Effector CD8-positive, alpha-beta T cell (primary cell): Measurements from ENCODE around the gene ANKRD18A.
"Not testable (repeated sequence)": the region's sequence is repeated elsewhere in the genome, so short reads cannot be mapped to it uniquely, and the experiment has no call there.

Experiments used
- DNase-seq: peaks from one replicate; lab custom pipeline; 2025; lab: John Stamatoyannopoulos, UW

Gene ANKRD18A

DNA sequence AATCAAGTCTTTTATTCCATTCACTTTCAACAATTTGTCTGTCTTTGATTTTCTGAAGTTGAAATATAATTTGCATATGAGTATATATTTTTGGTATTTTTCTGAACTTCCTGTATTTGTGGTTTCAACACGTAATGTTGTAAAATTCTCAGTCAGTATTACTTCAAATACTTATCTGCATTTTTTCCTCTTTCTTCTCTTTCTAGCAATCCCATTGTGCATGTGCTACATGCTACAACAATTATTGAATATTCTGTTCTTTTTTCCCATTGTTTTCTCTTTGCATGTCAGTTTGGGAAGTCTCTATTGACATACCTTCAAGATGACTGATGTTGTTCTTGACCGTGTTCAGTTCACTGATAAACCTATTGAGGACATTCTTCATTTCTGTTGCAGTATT is 5.6 kb upstream of the ANKRD18A start:
- DNase-seq = no peak

DNA sequence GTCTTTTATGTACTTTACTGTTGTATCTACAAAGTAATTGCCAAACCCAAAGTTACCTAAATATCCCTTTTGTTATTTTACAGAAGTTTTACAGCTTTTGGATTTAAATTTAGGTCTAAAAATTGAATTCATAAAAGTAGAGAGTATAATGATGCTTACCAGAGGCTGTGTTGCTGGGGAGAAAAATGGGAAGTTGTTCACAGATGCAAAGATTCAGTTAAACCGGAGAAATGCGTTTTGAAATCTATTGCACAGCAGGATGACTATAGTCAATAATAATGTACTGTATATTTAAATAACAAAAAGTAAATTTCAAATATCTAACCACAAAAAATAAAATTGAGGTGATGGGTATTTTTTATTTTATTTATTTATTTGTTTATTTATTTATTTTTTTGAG is 2.6 kb upstream of the ANKRD18A start:
- no peak for DNase-seq

DNA sequence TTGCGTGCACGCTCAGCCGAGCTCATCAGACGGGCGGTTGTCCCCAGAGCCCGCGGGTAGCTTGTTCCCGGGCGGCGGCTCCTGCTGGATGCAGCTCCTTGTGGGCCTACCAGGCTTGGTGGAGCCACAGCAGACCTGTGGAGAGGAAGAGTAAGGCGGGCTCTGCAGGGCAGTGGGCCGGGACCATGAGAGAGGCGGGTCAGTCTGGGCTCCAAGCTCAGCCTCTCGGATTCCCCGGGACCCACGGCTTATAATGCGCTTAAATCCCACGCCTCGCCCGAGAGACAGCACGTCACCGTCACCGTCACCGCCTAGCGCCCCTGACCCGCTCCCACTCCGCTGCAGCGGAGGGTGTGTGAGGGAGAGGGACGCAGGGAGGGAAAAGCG is 1.9 kb upstream of the ANKRD18A start:
- DNase-seq = no peak

DNA sequence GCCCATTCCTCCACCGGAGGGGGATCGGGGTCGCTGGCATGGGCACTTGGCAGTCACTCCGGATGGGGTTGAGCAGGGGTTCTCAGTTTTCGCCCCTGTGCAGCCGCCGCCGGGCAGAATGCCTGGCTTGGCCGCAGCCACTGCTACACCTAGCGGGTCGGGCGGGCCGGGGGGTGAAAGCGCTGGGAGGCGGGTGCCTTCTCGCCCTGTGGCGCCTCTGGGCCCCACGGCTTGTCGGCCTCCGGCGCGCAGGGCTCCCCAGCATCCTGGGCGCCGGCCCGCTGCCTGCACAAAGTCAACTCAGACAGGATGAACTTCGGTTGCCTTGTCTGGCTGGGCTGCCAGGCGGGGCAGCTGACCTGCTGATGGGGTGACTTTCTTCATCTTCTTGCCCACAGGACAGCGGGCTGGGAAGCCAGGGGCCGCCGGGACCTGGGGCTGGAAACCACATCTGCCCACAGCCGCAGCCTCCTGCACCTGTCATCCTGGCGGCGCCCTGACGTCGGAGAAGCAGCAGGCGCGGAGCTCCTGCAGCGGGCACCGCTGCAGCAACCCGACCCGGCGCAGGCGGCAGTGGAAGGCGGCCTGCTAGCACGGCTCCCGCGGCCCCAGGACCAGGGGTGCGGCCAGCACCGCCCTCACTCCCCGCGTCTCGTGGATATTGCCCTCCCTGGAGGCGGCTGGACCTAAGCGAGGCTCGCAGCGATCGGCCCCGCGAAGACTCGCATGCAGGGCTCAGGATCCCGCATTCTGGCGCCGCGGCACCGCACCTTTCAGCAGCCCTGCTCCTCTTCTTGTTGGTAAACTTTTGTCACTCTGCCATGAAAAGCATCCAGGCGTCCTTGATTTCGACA is 1.3 kb upstream of the ANKRD18A start:
- DNase-seq = no peak

DNA sequence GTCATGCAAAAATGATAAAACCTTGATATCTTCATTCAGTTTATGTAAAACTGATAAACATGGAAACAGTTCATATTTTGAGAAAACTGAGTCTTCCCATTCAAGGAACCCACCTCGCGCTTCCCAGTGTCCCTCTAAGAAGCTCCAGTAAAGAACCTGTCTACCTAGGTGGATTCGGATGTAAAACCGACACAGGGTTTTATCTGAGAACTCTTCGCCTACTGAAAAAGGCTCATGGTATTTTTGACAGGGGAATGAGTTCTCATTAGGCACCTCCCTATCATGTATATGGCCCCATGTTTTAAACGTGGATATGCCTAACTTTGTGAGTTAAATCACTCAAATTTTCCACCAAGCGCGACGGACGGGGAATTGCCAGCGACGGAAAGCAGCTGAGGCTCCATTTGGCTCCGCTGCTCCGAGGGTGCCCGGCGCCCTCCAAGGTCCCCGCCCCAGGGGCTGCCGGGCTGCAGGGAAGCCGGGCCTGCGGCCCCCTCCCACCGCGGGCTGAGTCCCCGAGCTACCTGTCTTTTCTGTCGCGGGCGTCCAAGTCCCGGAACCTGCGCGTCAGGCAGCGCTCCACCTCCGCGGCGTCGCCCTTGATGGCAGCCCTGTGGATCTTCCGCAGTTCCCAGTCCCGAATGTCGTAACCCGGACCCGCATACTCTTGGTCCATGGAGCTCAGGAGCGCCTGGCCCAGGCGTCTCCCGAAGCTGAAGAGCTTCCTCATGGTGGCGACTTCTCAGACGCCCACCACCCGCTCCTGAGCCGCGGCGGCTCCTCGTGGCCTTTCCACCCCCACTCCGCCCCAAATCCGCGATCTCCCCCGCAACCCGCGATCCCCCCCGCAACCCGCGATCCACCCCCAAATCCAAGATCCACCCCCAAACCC is 594 bp downstream of the ANKRD18A start:
- DNase-seq = no peak

DNA sequence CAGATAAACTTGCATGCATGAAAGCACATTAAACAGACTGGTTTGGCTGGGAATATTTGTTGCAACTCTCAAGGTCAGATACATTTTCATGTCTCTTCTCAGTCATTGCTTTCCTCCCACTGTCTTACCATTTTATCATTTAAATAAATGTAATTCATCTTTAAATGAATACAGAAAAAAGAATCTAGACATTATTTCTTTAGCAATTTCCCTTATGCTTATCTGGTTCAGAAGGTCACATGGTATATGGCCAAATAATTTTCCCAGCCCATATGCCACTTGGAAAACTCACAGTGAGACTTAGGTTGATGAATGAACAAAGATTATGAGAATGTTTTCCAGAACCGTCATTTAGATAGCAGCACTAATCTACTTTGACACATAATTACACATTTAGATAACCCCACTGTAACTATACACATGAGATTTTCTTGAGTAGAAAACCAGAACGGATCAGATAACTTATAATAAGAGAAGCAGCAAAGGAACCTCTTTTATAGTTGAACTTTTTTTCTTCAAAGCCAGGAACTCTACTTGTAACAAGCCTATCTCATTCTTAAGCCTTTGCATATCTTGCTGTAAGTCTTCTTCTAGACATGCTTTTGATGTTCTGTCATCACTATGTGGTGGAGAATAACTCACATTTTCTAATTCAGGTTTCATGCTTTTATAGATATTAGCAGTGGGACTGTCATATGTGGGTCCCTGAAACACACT is 22.2 kb downstream of the ANKRD18A start:
- DNase-seq = not testable (repeated sequence)

- DNase-seq = not testable (repeated sequence)
Observed at GRCh38 chr9:38595117-38595516, 25.3 kb downstream of the ANKRD18A start.

DNA sequence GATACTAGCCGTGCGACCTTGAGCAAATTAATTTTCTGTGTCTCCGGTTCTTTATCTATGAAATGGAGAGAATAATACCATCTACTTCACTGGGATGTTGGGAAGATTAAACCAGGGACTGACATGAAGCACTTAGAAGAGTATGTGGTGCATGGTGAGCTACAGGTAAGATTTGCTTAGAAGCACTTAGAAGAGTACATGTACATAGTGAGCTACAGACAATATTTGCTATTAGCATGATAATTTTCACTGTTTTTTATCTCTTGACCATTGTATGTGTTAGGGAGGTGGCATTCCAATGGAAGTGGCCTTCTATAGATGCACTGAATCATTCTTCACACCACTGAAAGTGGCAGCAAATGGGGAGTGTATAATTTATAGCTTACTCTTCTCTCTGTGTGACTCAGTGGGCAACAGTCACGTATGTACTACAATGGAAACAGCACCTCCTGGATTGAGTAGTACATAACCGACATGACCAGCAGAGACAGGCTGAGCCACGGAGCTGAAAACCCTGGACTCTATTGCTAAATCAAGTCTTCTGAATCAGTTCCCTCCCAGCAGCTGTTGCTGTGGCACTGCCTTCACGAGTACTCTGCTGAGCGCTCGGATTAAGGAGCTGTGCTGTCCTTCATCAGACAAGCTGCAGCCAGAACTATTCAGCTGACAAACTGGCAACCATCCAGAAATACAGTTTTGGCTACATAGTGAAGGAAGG is 28.9 kb downstream of the ANKRD18A start:
- not testable (repeated sequence) for DNase-seq

DNA sequence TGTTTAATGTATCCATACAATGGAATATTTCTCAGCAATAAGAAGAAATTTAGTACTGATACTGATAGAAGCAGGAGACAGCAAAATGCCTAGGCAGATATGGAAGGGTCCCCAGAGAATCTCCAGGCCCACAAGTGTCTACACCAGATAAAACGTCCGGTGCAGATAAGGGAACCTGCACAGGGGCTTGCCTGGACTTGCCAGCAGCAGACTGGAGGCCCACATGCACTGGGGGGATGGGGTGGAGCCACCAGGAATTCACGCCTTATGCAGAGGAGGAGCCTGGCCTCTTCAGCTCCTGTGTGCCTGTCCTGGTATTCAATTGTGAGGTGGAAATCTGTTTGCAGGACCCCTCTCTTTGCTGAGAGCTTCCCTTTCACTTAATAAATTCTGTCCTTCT is 36.6 kb downstream of the ANKRD18A start:
- not testable (repeated sequence) for DNase-seq

DNA sequence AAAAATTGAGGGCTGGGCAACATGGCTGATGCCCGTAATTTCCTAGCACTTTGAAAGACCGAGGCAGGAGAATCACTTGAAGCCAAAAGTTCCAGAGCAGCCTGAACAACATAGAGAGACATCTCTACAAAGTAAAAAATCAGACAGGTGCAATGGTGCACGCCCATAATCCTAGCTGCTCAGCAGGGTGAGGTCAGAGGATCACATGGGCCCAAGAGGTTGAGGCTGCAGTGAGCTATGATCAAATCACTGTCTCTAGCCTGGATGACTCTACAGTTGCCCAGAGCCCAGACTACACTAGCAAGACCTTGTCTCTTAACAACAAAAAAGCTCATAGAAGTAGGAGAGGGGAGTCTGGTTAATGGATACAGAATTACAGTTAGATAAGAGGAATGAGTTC is 40.3 kb downstream of the ANKRD18A start:
- DNase-seq = not testable (repeated sequence)

- not testable (repeated sequence) for DNase-seq
Observed at GRCh38 chr9:38576181-38576580, 44.2 kb downstream of the ANKRD18A start.

GRCh38 chr9:38566048-38566447 is 54.3 kb downstream of the ANKRD18A start:
- DNase-seq = not testable (repeated sequence)

DNA sequence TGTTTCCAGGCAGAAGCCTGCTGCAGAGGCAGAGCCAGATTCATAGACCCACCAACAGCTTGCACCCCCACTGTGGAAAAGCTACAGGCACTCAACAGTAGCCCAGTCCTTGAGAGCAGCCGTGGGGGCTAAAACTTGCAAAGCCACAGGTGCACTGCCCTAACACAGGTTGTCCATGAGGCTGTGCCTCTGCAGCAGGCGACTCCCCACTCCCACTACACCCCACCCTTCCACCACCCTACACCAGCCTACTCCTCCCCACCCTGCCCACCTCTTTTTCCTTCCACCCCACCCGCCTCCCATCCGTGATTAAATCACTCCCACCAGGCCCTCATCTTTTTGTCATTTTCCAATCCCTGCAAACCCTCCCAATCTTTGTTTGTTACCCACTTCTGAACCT is 55.2 kb downstream of the ANKRD18A start:
- not testable (repeated sequence) for DNase-seq

GRCh38 chr9:38563911-38564310 is 56.5 kb downstream of the ANKRD18A start:
- DNase-seq = not testable (repeated sequence)

GRCh38 chr9:38561134-38561533 is 59.3 kb downstream of the ANKRD18A start:
- not testable (repeated sequence) for DNase-seq

DNA sequence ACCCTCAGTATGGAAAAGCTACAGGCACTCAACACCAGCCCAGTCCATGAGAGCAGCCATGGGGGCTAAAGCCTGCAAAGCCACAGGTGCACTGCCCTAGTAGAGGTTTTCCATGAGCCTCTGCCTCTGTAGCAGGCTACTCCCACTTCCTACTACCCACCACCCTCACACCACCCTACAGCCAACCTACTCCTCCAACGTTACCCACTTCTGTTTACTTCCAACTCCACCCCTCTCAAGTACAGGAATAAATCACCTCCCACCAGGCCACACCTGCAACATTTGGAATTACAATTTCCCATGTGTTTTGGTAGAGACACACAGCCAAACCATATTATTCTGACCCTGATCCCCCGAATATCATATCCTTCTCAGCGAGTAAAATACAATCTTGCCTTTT is 61.2 kb downstream of the ANKRD18A start:
- not testable (repeated sequence) for DNase-seq

DNA sequence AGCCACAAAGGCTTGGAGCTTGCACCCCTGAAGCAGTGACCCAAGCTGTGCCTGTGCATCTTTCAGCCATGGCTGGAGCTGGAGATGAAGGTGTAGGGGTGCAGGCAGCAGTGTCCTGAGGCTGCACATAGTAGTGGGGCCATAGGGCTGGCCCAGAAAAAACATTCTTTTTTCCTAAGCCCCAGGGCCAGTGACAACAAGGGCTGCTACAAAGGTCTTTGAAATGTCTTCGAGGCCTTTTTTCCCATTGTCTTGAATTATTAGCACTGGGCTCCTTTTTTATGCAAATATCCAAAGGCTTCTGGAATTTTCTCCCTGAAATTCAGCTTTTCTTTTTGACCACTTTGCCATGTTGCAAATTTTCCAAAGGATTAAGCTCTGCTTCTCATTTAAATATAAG is 62.6 kb downstream of the ANKRD18A start:
- not testable (repeated sequence) for DNase-seq

- not testable (repeated sequence) for DNase-seq
Observed at GRCh38 chr9:38554966-38555365, 65.4 kb downstream of the ANKRD18A start.

DNA sequence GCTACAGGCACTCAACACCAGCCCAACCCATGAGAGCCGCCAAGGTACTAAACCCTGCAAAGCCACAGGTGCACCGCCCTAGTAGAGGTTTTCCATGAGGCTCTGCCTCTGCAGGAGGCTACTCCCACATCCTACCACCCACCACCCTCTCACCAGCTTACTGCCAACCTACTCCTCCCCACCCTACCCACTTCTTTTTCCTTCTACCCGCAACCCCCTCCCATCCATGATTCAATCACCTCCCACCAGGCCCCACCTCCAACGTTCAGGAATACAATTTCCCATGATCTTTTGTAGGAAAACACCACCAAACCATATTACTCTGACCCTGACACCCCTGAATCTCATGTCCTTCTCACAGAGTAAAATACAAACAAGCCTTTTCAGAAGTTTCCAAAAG is 67.4 kb downstream of the ANKRD18A start:
- DNase-seq = not testable (repeated sequence)

- DNase-seq = not testable (repeated sequence)
Observed at GRCh38 chr9:38546497-38547163, 73.8 kb downstream of the ANKRD18A start.

- DNase-seq = not testable (repeated sequence)
Observed at GRCh38 chr9:38540535-38540934, 79.9 kb downstream of the ANKRD18A start.
